ENCODE results near the gene MORN2. TPM values are rescaled to one million over a fixed set of nuclear protein-coding genes. Genes with fewer than 3 reads are reported as not detected.

The MORN2 gene
- total and polyA plus RNA-seq, 2 of the 13 experiments (the other 11 are each of a cell fraction or from before 2014, with no cell fraction given), result 7.0 to 28.0 TPM

DNA sequence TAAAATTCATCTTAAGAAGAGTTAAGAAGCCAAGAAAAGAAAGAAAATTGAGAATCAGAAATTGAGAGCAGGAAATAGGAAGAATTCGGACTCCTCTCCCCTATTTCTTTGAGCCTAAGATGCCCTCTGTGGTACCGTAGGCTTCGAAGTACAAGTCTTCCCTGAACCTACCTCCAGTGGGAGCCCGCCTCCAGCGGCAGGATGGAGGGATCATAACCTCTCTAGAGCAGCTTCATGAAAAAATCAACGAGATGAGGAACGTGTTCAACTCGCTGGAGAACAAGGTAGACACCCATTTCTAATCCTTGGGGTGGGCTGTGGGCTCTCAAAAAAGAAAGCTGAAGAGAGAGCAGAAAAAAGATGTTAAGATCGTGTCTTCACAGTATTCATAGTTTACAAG lies 50.2 kb downstream of the MORN2 start (continued):
- TF ChIP-seq ZNF589 (CRISPR knock-in tag; conservative IDR thresholded peaks at IDR 0.05) (no peak), KDM2A (CRISPR knock-in tag; IDR thresholded peaks at IDR 0.05; ENCODE audit: borderline replicate concordance, low read depth) (no peak; the same call in 1 of the 2 replicates), ZEB1 (IDR thresholded peaks at IDR 0.05; ENCODE audit: insufficient replicate concordance, low read depth) (no peak), ZNF574 (CRISPR knock-in tag; IDR thresholded peaks at IDR 0.05) (peak; percentile 71), ZNF850 (CRISPR knock-in tag; conservative IDR thresholded peaks at IDR 0.05) (no peak)
- TF ChIP-seq, protein P1, sequence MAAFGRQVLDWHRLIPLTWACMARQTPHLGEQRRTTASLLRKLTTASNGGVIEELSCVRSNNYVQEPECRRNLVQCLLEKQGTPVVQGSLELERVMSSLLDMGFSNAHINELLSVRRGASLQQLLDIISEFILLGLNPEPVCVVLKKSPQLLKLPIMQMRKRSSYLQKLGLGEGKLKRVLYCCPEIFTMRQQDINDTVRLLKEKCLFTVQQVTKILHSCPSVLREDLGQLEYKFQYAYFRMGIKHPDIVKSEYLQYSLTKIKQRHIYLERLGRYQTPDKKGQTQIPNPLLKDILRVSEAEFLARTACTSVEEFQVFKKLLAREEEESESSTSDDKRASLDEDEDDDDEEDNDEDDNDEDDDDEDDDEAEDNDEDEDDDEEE (CRISPR knock-in tag; IDR thresholded peaks at IDR 0.05), result no peak

DNA sequence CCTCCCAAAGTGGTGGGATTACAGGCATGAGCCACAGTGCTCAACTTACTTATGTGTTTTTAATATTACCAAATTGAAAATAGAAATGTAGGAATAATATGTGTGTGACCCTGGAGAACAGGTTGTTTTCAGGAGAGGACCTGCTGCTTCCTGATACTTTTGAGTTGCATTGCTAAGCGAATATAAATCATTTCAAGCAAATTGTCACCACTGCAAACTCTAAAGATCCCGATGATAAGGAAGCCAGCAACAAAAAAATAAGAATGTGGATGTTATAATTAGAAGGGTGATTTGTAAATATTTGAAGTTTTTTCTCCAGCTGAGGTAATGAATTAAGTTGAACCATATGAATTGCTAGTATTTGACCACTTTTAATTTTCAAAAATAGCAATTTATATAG lies 54.8 kb downstream of the MORN2 start:
- peaks cover 20% of the 10 kb centered on the region for H3K4me1 ChIP-seq (ENCODE audit: insufficient read depth, low read length)
- CTCF ChIA-PET (ENCODE audit: low intra/inter-chr PET ratio, low total read pairs), result no interaction called here
- no peaks in the 10 kb centered on the region for H3K79me2 ChIP-seq (ENCODE audit: insufficient read depth, low read length)
- ATAC-seq (no peak), DNase-seq (ENCODE audit: low spot score) (no peak), FAIRE-seq (no peak)
- no peaks in the 10 kb centered on the region for H4K20me1 ChIP-seq (ENCODE audit: insufficient read depth, low read length)
- intact Hi-C loops (cut with micrococcal nuclease; ENCODE audit: unreplicated experiment) (no loop called here), in situ Hi-C loops (cut with HindIII; ENCODE audit: extremely low pct_ligation_motif_present, low pct_unique_long_range_greater_than_20kb) (no loop called here)
- BruUV-seq (replicated peaks), result no TSS peak
- no peaks in the 10 kb centered on the region for H3K9me3 ChIP-seq (ENCODE audit: low read length)
- WGBS (ENCODE audit: low lambda C conversion rate), result 77% methylated on average over 2 of the region's 2 CpGs
- H2AFZ ChIP-seq (ENCODE audit: low read length), result no peak overlapping the region
- no peaks in the 10 kb centered on the region for H3K27me3 ChIP-seq (ENCODE audit: control insufficient read depth in 1 of 2, insufficient read depth in 2 of 2, low read length in 2 of 2)
- H3K36me3 ChIP-seq (replicated peaks in 1 of 2; ENCODE audit: control insufficient read depth in 1 of 2, insufficient read depth in 2 of 2, low read length in 2 of 2), result no peaks in the 10 kb centered on the region
- no peak overlapping the region for H3K4me2 ChIP-seq (ENCODE audit: low read depth, low read length)
- H3K4me3 ChIP-seq (replicated peaks in 1 of 3; ENCODE audit: insufficient read depth in 1 of 3, low read depth in 2 of 3, low read length in 3 of 3), result no peak overlapping the region
- no peak overlapping the region for H3K9ac ChIP-seq (ENCODE audit: insufficient read depth, low read depth, low read length)
- TF ChIP-seq KAT7 (CRISPR knock-in tag; IDR thresholded peaks at IDR 0.05; ENCODE audit: borderline replicate concordance), result no peak
- TF ChIP-seq HMG20A (CRISPR knock-in tag; IDR thresholded peaks at IDR 0.05; ENCODE audit: borderline replicate concordance), result no peak
- no peak for TF ChIP-seq ISL2 (CRISPR knock-in tag; IDR thresholded peaks at IDR 0.05)
- TF ChIP-seq NFKB2 (CRISPR knock-in tag; IDR thresholded peaks at IDR 0.05; ENCODE audit: borderline replicate concordance), result no peak
- TF ChIP-seq MEIS2 (CRISPR knock-in tag; IDR thresholded peaks at IDR 0.05), result no peak
- no peak for TF ChIP-seq KDM2A (CRISPR knock-in tag; IDR thresholded peaks at IDR 0.05; ENCODE audit: borderline replicate concordance, low read depth)
- TF ChIP-seq STAT6 (CRISPR knock-in tag; IDR thresholded peaks at IDR 0.05; ENCODE audit: borderline replicate concordance), result no peak
- no peak overlapping the region for H3K27ac ChIP-seq (ENCODE audit: extremely low read length, insufficient read depth, low read length)
- POLR2A ChIA-PET, result no interaction called here
